ENCODE data around the gene ACHE. TPM values are rescaled to one million over a fixed set of nuclear protein-coding genes. Genes with fewer than 3 reads are reported as not detected.

Gene ACHE
- total RNA-seq, 4 donors from 2014 or later = 3.3 to 35.4 (median 25.3) TPM

GRCh38 chr7:100874300-100874576 is 21.4 kb downstream of the ACHE start:
- TF ChIP-seq CTCF (IDR thresholded peaks at IDR 0.05) (no peak), POLR2A (IDR thresholded peaks at IDR 0.05) (no peak)
- Histone ChIP-seq H3K27me3 (no peaks in the 10 kb centered on the region), H3K36me3 (peaks cover 0 to 38% (median 0%) of the 10 kb centered on the region in 3 donors), H3K9me3 (no peaks in the 10 kb centered on the region), H3K4me3 (peak overlapping the region; percentile 77 to 98 (median 92)), H3K27ac (peak overlapping the region; percentile 91 to 97 (median 94)), H3K4me1 (peaks cover 0 to 34% (median 14%) of the 10 kb centered on the region in 4 donors)
- no peak for DNase-seq

- peak overlapping the region in 3 of 4 donors; percentile 91 to 97 (median 96) for H3K27ac ChIP-seq
- peaks cover 0 to 39% (median 14%) of the 10 kb centered on the region in 4 donors for H3K4me1 ChIP-seq
- H3K36me3 ChIP-seq = peaks cover 0 to 33% (median 0%) of the 10 kb centered on the region in 3 donors
- H3K4me3 ChIP-seq = peak overlapping the region in 2 of 4 donors; percentile 86 to 98
- H3K27me3 ChIP-seq = no peaks in the 10 kb centered on the region
- no peaks in the 10 kb centered on the region for H3K9me3 ChIP-seq
- DNase-seq = no peak
- no peak for TF ChIP-seq CTCF (IDR thresholded peaks at IDR 0.05)
- TF ChIP-seq POLR2A (IDR thresholded peaks at IDR 0.05) = no peak
These were observed 21.9 kb downstream of the ACHE start for GRCh38 chr7:100873599-100874299.

- peak overlapping the region; percentile 30 to 71 (median 64) for H3K4me3 ChIP-seq
- no peaks in the 10 kb centered on the region for H3K9me3 ChIP-seq
- peaks cover 6 to 41% (median 12%) of the 10 kb centered on the region in 4 donors for H3K4me1 ChIP-seq
- no peaks in the 10 kb centered on the region for H3K27me3 ChIP-seq
- DNase-seq = no peak
- no peak for TF ChIP-seq POLR2A (IDR thresholded peaks at IDR 0.05)
- TF ChIP-seq CTCF (IDR thresholded peaks at IDR 0.05) = no peak
- peaks cover 0 to 12% (median 0%) of the 10 kb centered on the region in 3 donors for H3K36me3 ChIP-seq
- peak overlapping the region; percentile 75 to 95 (median 86) for H3K27ac ChIP-seq
These were observed 27.8 kb downstream of the ACHE start for GRCh38 chr7:100867776-100868485.

GRCh38 chr7:100867040-100867775 is 28.5 kb downstream of the ACHE start, which contains the start of gene TRIP6:
Gene TRIP6 (plus strand): TSS chr7:100867387. CDS start chr7:100867498, 111 bp downstream.
- peak within 1 kb of the TSS; percentile 75 to 95 (median 86) for H3K27ac ChIP-seq
- TF ChIP-seq POLR2A (IDR thresholded peaks at IDR 0.05) = no peak
- no peak for TF ChIP-seq CTCF (IDR thresholded peaks at IDR 0.05)
- peaks cover 6 to 42% (median 12%) of the 10 kb centered on the region in 4 donors for H3K4me1 ChIP-seq
- H3K9me3 ChIP-seq = no peaks in the 10 kb centered on the region
- DNase-seq = peak; percentile 70 to 88 (median 76)
- H3K4me3 ChIP-seq = peak within 1 kb of the TSS; percentile 30 to 71 (median 64)
- no peaks in the 10 kb centered on the region for H3K27me3 ChIP-seq
- peaks cover 0 to 8% (median 0%) of the 10 kb centered on the region in 3 donors for H3K36me3 ChIP-seq

GRCh38 chr7:100866729-100867039 is 29.0 kb downstream of the ACHE start:
- H3K4me3 ChIP-seq = peak overlapping the region; percentile 30 to 71 (median 64)
- TF ChIP-seq CTCF (IDR thresholded peaks at IDR 0.05) (no peak), POLR2A (IDR thresholded peaks at IDR 0.05) (no peak)
- no peaks in the 10 kb centered on the region for H3K27me3 ChIP-seq
- no peak for DNase-seq
- peak overlapping the region; percentile 75 to 95 (median 86) for H3K27ac ChIP-seq
- H3K9me3 ChIP-seq = no peaks in the 10 kb centered on the region
- H3K36me3 ChIP-seq = peaks cover 0 to 7% (median 0%) of the 10 kb centered on the region in 3 donors
- H3K4me1 ChIP-seq = peaks cover 6 to 42% (median 12%) of the 10 kb centered on the region in 4 donors
